ENCODE results near the gene PHACTR1.

PHACTR1 gene

DNA sequence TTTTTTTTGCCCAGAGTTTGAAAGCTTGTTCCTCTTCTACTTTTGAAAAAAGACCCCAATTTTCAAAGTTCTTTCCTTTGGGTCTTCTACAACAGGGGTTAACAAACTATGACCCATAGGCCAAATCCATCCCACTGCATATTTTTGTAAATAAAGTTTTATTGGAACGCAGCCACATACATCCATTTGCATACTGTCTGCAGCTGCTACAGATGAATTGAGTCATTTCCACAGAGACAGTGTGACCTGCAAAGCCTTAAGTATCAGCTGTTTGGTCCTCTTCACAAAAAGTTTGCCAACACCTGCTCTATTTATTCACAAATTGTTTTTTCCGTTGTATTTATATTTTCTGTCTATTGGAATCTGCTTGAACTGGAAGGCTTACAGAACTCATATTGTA lies 422.6 kb downstream of the PHACTR1 start:
- Histone ChIP-seq H3K23ac (ENCODE audit: low read length in 2 of 2) (no peak overlapping the region), H2AFZ (ENCODE audit: low read depth, low read length) (no peak overlapping the region), H3K18ac (ENCODE audit: low read depth in 1 of 2, low read length in 2 of 2) (no peak overlapping the region), H4K91ac (ENCODE audit: low read length) (no peak overlapping the region), H2BK120ac (ENCODE audit: low read depth, low read length) (no peak overlapping the region), H2BK5ac (ENCODE audit: low read depth, low read length, poor library complexity, severe bottlenecking) (no peak overlapping the region), H2BK15ac (ENCODE audit: low read depth, poor library complexity, severe bottlenecking) (no peak overlapping the region), H4K8ac (ENCODE audit: low read length) (no peak overlapping the region), H3K79me1 (replicated peaks; ENCODE audit: low read length, poor library complexity, severe bottlenecking) (peaks cover 3% of the 10 kb centered on the region), H3K14ac (ENCODE audit: low read length in 2 of 2) (no peak overlapping the region), H3K4me3 (ENCODE audit: insufficient read depth in 1 of 2, low read depth in 1 of 2, low read length in 2 of 2) (no peak overlapping the region), H3K4me2 (ENCODE audit: low read length, poor library complexity, severe bottlenecking) (no peak overlapping the region), H3K4me1 (ENCODE audit: control insufficient read depth, insufficient read depth, low read depth, low read length) (no peaks in the 10 kb centered on the region), H3K27me3 (ENCODE audit: control insufficient read depth in 1 of 2, insufficient read depth in 1 of 2, low read length in 2 of 2) (no peaks in the 10 kb centered on the region), H3K4ac (ENCODE audit: low read depth in 1 of 2, low read length in 2 of 2) (no peak overlapping the region), H3K9me3 (ENCODE audit: control insufficient read depth, low read length) (no peaks in the 10 kb centered on the region), H3K27ac (ENCODE audit: low read length, poor library complexity, severe bottlenecking) (no peak overlapping the region), H2BK12ac (ENCODE audit: low read length in 2 of 2) (no peak overlapping the region), H3K9ac (ENCODE audit: low read length) (no peak overlapping the region), H3K36me3 (ENCODE audit: control insufficient read depth in 1 of 2, insufficient read depth in 2 of 2, low read depth in 1 of 2, low read length in 2 of 2) (no peaks in the 10 kb centered on the region), H2AK5ac (ENCODE audit: low read length, severe bottlenecking) (no peak overlapping the region)
- DNase-seq: no peak
- WGBS: 98% methylated on average over 2 of the region's 2 CpGs

GRCh38 chr6:13140980-13141379 lies 424.4 kb downstream of the PHACTR1 start:
- Histone ChIP-seq H3K4me3 (ENCODE audit: insufficient read depth in 1 of 2, low read depth in 1 of 2, low read length in 2 of 2) (no peak overlapping the region), H3K4me1 (ENCODE audit: control insufficient read depth, insufficient read depth, low read depth, low read length) (no peaks in the 10 kb centered on the region), H3K18ac (ENCODE audit: low read depth in 1 of 2, low read length in 2 of 2) (no peak overlapping the region), H3K9ac (ENCODE audit: low read length) (no peak overlapping the region), H2AFZ (ENCODE audit: low read depth, low read length) (no peak overlapping the region), H3K14ac (ENCODE audit: low read length in 2 of 2) (no peak overlapping the region), H3K23ac (ENCODE audit: low read length in 2 of 2) (no peak overlapping the region), H3K36me3 (ENCODE audit: control insufficient read depth in 1 of 2, insufficient read depth in 2 of 2, low read depth in 1 of 2, low read length in 2 of 2) (no peaks in the 10 kb centered on the region), H2BK120ac (ENCODE audit: low read depth, low read length) (no peak overlapping the region), H2BK12ac (ENCODE audit: low read length in 2 of 2) (no peak overlapping the region), H3K27ac (ENCODE audit: low read length, poor library complexity, severe bottlenecking) (no peak overlapping the region), H4K91ac (ENCODE audit: low read length) (no peak overlapping the region), H3K9me3 (ENCODE audit: control insufficient read depth, low read length) (no peaks in the 10 kb centered on the region), H3K4me2 (ENCODE audit: low read length, poor library complexity, severe bottlenecking) (no peak overlapping the region), H2BK15ac (ENCODE audit: low read depth, poor library complexity, severe bottlenecking) (no peak overlapping the region), H4K8ac (ENCODE audit: low read length) (no peak overlapping the region), H3K27me3 (ENCODE audit: control insufficient read depth in 1 of 2, insufficient read depth in 1 of 2, low read length in 2 of 2) (no peaks in the 10 kb centered on the region), H3K4ac (ENCODE audit: low read depth in 1 of 2, low read length in 2 of 2) (no peak overlapping the region), H3K79me1 (replicated peaks; ENCODE audit: low read length, poor library complexity, severe bottlenecking) (peaks cover 3% of the 10 kb centered on the region), H2AK5ac (ENCODE audit: low read length, severe bottlenecking) (no peak overlapping the region), H2BK5ac (ENCODE audit: low read depth, low read length, poor library complexity, severe bottlenecking) (no peak overlapping the region)
- DNase-seq: no peak
- 100% methylated on average over 1 of the region's 1 CpG for WGBS

DNA sequence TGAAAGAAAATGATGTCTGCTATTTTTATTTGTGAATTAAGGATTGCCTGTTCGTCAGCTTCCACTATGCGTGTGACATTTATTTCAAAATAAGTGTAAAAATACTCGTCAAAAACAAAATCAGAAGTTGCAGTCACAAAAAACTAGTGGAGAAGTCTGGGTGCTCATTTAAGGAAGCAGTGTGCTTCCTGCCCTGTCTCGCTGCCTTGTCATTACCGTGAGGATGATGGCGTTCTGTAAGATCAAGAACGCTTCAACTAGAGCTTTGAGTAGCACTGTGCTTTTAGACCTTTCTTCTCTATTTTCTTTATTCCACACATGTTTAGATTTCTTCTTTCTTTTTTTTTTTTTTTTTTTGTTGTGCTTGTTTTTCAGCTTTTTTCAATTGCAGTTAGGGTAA lies 424.8 kb downstream of the PHACTR1 start:
- H2BK120ac ChIP-seq (ENCODE audit: low read depth, low read length): no peak overlapping the region
- no peak overlapping the region for H3K4me2 ChIP-seq (ENCODE audit: low read length, poor library complexity, severe bottlenecking)
- no peak overlapping the region for H4K8ac ChIP-seq (ENCODE audit: low read length)
- no peak overlapping the region for H3K4ac ChIP-seq (ENCODE audit: low read depth in 1 of 2, low read length in 2 of 2)
- H3K27ac ChIP-seq (ENCODE audit: low read length, poor library complexity, severe bottlenecking): no peak overlapping the region
- no peak overlapping the region for H3K14ac ChIP-seq (ENCODE audit: low read length in 2 of 2)
- H3K4me3 ChIP-seq (ENCODE audit: insufficient read depth in 1 of 2, low read depth in 1 of 2, low read length in 2 of 2): no peak overlapping the region
- 97% methylated on average over 7 of the region's 7 CpGs for WGBS
- H2BK12ac ChIP-seq (ENCODE audit: low read length in 2 of 2): no peak overlapping the region
- no peaks in the 10 kb centered on the region for H3K36me3 ChIP-seq (ENCODE audit: control insufficient read depth in 1 of 2, insufficient read depth in 2 of 2, low read depth in 1 of 2, low read length in 2 of 2)
- no peaks in the 10 kb centered on the region for H3K4me1 ChIP-seq (ENCODE audit: control insufficient read depth, insufficient read depth, low read depth, low read length)
- no peak overlapping the region for H4K91ac ChIP-seq (ENCODE audit: low read length)
- H2AFZ ChIP-seq (ENCODE audit: low read depth, low read length): no peak overlapping the region
- H3K18ac ChIP-seq (ENCODE audit: low read depth in 1 of 2, low read length in 2 of 2): no peak overlapping the region
- no peak overlapping the region for H2BK15ac ChIP-seq (ENCODE audit: low read depth, poor library complexity, severe bottlenecking)
- no peak overlapping the region for H3K23ac ChIP-seq (ENCODE audit: low read length in 2 of 2)
- no peak overlapping the region for H2AK5ac ChIP-seq (ENCODE audit: low read length, severe bottlenecking)
- no peaks in the 10 kb centered on the region for H3K9me3 ChIP-seq (ENCODE audit: control insufficient read depth, low read length)
- no peak overlapping the region for H2BK5ac ChIP-seq (ENCODE audit: low read depth, low read length, poor library complexity, severe bottlenecking)
- H3K9ac ChIP-seq (ENCODE audit: low read length): no peak overlapping the region
- DNase-seq: no peak
- peaks cover 3% of the 10 kb centered on the region for H3K79me1 ChIP-seq (replicated peaks; ENCODE audit: low read length, poor library complexity, severe bottlenecking)
- no peaks in the 10 kb centered on the region for H3K27me3 ChIP-seq (ENCODE audit: control insufficient read depth in 1 of 2, insufficient read depth in 1 of 2, low read length in 2 of 2)

GRCh38 chr6:13142611-13143010 lies 426.0 kb downstream of the PHACTR1 start:
- DNase-seq: no peak
- H3K14ac ChIP-seq (ENCODE audit: low read length in 2 of 2): no peak overlapping the region
- no peak overlapping the region for H2AFZ ChIP-seq (ENCODE audit: low read depth, low read length)
- WGBS: no CpG with 5 or more reads among the region's 3 CpGs
- H2BK120ac ChIP-seq (ENCODE audit: low read depth, low read length): no peak overlapping the region
- no peak overlapping the region for H2BK5ac ChIP-seq (ENCODE audit: low read depth, low read length, poor library complexity, severe bottlenecking)
- H3K27me3 ChIP-seq (ENCODE audit: control insufficient read depth in 1 of 2, insufficient read depth in 1 of 2, low read length in 2 of 2): no peaks in the 10 kb centered on the region
- peaks cover 3% of the 10 kb centered on the region for H3K79me1 ChIP-seq (replicated peaks; ENCODE audit: low read length, poor library complexity, severe bottlenecking)
- no peak overlapping the region for H4K91ac ChIP-seq (ENCODE audit: low read length)
- H3K9ac ChIP-seq (ENCODE audit: low read length): no peak overlapping the region
- no peak overlapping the region for H2BK15ac ChIP-seq (ENCODE audit: low read depth, poor library complexity, severe bottlenecking)
- no peak overlapping the region for H2AK5ac ChIP-seq (ENCODE audit: low read length, severe bottlenecking)
- H3K4me2 ChIP-seq (ENCODE audit: low read length, poor library complexity, severe bottlenecking): no peak overlapping the region
- no peak overlapping the region for H2BK12ac ChIP-seq (ENCODE audit: low read length in 2 of 2)
- no peaks in the 10 kb centered on the region for H3K4me1 ChIP-seq (ENCODE audit: control insufficient read depth, insufficient read depth, low read depth, low read length)
- H3K18ac ChIP-seq (ENCODE audit: low read depth in 1 of 2, low read length in 2 of 2): no peak overlapping the region
- no peak overlapping the region for H4K8ac ChIP-seq (ENCODE audit: low read length)
- no peaks in the 10 kb centered on the region for H3K36me3 ChIP-seq (ENCODE audit: control insufficient read depth in 1 of 2, insufficient read depth in 2 of 2, low read depth in 1 of 2, low read length in 2 of 2)
- no peak overlapping the region for H3K27ac ChIP-seq (ENCODE audit: low read length, poor library complexity, severe bottlenecking)
- no peak overlapping the region for H3K4ac ChIP-seq (ENCODE audit: low read depth in 1 of 2, low read length in 2 of 2)
- no peak overlapping the region for H3K23ac ChIP-seq (ENCODE audit: low read length in 2 of 2)
- H3K9me3 ChIP-seq (ENCODE audit: control insufficient read depth, low read length): no peaks in the 10 kb centered on the region
- H3K4me3 ChIP-seq (ENCODE audit: insufficient read depth in 1 of 2, low read depth in 1 of 2, low read length in 2 of 2): no peak overlapping the region

Measured in mesenchymal stem cell (in vitro differentiated cells and primary cell).